Thymus (tissue), 11 donors: ENCODE results near the gene ASPRV1. TPM values are rescaled to one million over a fixed set of nuclear protein-coding genes. Genes with fewer than 3 reads are reported as not detected.
"Not testable (repeated sequence)": the region's sequence is repeated elsewhere in the genome, so short reads cannot be mapped to it uniquely, and the experiment has no call there.

Experiments
- DNase-seq, 9 donors: peaks; one replicate each; pipeline ENCODE4 v3.0.0-alpha.2; 2013; ENCODE audit warnings: low spot score in 9 of 9, low read depth in 6 of 9, missing footprints in 1 of 9
- H3K27ac ChIP-seq, 2 donors: one replicate each; pipeline ENCODE4 v1.5.1; 2013; ENCODE audit warnings: control low read depth in 1 of 2, low read depth in 1 of 2, low read length in 1 of 2, mild to moderate bottlenecking in 1 of 2, moderate library complexity in 1 of 2
- H3K27me3 ChIP-seq, 2 donors: one replicate each; pipeline ENCODE4 v1.5.1; 2013; ENCODE audit warnings: low read length in 1 of 2; ENCODE audit not compliant: control insufficient read depth in 2 of 2, insufficient read depth in 1 of 2
- H3K36me3 ChIP-seq, 2 donors: one replicate each; pipeline ENCODE4 v1.5.1; 2013; ENCODE audit warnings: low read length in 1 of 2, mild to moderate bottlenecking in 1 of 2, moderate library complexity in 1 of 2; ENCODE audit not compliant: control insufficient read depth in 2 of 2, insufficient read depth in 2 of 2
- H3K4me1 ChIP-seq, 2 donors: one replicate each; pipeline ENCODE4 v1.5.1; 2013; ENCODE audit warnings: low read length in 2 of 2; ENCODE audit not compliant: control insufficient read depth in 2 of 2, insufficient read depth in 2 of 2
- H3K4me3 ChIP-seq, 2 donors: one replicate each; pipeline ENCODE4 v1.5.1; 2013; ENCODE audit warnings: low read length in 2 of 2, control low read depth in 1 of 2, mild to moderate bottlenecking in 1 of 2
- H3K9me3 ChIP-seq, 2 donors: one replicate each; pipeline ENCODE4 v1.5.1; 2013; ENCODE audit warnings: low read length in 1 of 2, mild to moderate bottlenecking in 1 of 2; ENCODE audit not compliant: control insufficient read depth in 2 of 2, insufficient read depth in 1 of 2
- WGBS: extraction: QIAGEN DNeasy Blood & Tissue Kit; methylation state at CpG from one replicate; pipeline ENCODE4 v1.1.7; 2013; 5-methylcytosine and 5-hydroxymethylcytosine counted together
- polyA plus RNA-seq: library from polyadenylated mRNA; stranded (reverse); fragments of 200-250 nt; gene quantifications from one replicate; pipeline ENCODE4 v1.2.3, GENCODE V29; 2013
- total RNA-seq: library from RNA; stranded (reverse); fragments of 120-200 nt; gene quantifications from one replicate; pipeline ENCODE4 v1.2.4, GENCODE V29; 2013
- donor health status: healthy.

ASPRV1 gene
- total and polyA plus RNA-seq, 2 donors = 1.5 to 7.1 TPM

DNA sequence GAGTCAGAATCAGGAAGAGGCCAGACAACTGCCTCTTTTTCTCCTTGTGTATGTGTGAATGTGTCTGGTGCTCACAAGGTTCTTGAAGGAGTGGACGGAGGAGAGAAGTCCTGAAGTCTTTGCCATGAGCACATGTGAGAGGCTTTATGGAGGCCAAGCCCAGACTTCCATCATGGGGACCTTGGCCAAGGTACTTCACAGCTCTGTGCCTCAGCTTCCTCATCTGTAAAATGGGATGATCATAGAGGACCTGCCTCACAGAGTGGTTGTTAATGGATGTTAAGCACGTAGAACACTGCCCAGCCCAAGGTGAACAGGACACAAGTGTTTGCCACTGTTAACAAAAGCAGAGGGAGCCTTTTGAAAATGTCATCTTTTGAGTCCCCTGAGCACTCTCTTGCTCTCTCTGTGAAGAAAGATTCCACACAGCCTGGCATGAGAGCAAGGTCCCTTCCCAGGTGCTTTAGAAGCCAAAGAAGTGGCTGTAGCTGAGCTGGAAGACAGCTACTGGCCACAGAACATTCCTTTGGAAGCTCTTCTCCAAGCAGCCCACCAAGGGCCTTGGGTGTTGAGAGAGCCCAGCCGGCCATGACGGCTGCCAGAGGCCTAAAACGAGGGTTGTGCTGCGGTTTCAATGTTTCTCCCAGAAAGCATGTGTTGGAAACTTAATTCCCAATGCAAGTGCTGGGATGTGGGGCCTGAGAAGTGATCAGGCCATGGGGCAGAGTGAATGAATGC, 41.8 kb upstream of the ASPRV1 start:
- H3K4me1 ChIP-seq = peaks cover 22 to 38% of the 10 kb centered on the region in 2 donors
- no peak for DNase-seq
- no peaks in the 10 kb centered on the region for H3K36me3 ChIP-seq
- no peak overlapping the region for H3K4me3 ChIP-seq
- H3K9me3 ChIP-seq = no peaks in the 10 kb centered on the region
- 97% methylated on average over 6 of the region's 6 CpGs for WGBS
- H3K27me3 ChIP-seq = no peaks in the 10 kb centered on the region
- no peak overlapping the region for H3K27ac ChIP-seq

DNA sequence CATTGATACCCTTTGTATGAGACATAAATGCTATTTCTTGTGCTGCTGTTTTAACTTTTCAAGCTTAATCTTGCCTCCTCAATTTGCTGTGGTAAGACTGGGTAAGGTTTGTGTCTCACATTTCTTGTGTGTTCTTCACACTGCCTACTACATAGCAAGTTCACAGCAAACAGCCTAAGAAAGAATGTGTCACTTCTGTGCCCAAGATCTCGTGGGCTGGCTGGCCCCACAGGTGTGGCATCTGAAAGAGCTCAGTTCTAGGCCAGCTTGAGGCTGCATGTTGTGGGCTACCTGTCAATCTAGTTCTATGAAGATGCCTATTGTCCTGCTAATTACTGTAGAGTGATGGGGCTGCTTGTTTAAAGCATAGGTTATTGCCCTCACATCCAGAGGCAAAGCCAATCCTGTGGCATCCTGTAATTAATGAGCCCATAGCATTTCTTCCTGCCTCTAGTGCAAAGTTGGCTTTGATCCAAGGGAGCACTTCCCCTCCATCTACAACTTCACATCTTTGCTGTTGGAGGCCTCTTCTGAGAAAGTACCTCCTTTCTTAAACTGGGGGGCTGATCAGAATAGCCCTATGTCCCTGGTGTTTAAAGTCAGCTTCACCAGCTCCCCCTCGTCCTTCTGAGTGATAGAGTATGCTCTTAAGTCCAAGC, 40.9 kb upstream of the ASPRV1 start:
- 51% methylated on average over 2 of the region's 2 CpGs for WGBS
- Histone ChIP-seq H3K27me3 (no peaks in the 10 kb centered on the region), H3K9me3 (no peaks in the 10 kb centered on the region), H3K4me3 (no peak overlapping the region), H3K36me3 (no peaks in the 10 kb centered on the region), H3K4me1 (peaks cover 25 to 45% of the 10 kb centered on the region in 2 donors), H3K27ac (peak overlapping the region in 1 of 2 donors; percentile 73)
- peak in 2 of 9 donors; percentile 44 to 61 for DNase-seq

DNA sequence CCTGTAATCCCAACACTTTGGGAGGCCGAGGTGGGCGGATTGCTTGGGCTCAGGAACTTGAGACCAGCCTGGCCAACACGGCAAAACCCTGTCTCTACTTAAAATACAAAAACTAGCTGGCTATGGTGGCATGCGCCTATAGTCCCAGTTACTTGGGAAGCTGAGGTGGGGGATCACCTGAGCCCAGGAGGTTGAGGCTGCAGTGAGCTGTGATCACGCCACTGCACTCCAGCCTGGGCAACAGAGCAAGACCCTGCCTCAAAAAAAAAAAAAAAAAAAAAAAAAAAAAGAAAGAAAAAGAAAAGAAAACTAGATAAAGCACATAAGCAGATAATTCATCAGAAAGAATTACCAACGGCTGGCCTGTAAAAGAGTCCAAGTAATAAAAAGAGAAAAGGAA, 39.1 kb upstream of the ASPRV1 start:
- H3K4me3 ChIP-seq, DNase-seq, H3K36me3 ChIP-seq, H3K27me3 ChIP-seq, H3K9me3 ChIP-seq, H3K27ac ChIP-seq: not testable (repeated sequence)
- WGBS = 96% methylated on average over 6 of the region's 6 CpGs
- H3K4me1 ChIP-seq = peaks cover 21 to 44% of the 10 kb centered on the region in 2 donors

DNA sequence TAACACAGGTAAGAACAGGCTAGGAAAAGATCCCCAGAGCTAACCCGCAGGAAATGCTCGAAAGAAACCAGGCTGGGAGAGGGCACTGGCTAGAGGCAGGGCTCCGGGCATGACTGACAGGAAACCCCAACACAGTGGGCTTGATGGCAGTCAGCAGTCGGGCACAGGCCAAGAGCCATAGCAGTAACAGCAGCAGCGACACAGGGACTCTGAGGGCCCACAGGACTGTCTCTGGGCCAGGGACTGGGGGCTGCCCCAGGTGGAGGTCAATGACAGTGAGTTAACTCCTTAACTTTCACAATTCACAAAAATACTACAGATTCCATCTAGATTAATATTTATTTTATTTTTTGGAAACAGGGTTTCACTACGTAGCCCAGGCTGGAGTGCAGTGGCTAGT, 37.3 kb upstream of the ASPRV1 start:
- Histone ChIP-seq H3K9me3 (no peaks in the 10 kb centered on the region), H3K27ac (no peak overlapping the region), H3K4me1 (peaks cover 20 to 41% of the 10 kb centered on the region in 2 donors), H3K4me3 (no peak overlapping the region), H3K27me3 (no peaks in the 10 kb centered on the region), H3K36me3 (peaks cover 6 to 13% of the 10 kb centered on the region in 2 donors)
- 97% methylated on average over 6 of the region's 6 CpGs for WGBS
- DNase-seq = no peak

DNA sequence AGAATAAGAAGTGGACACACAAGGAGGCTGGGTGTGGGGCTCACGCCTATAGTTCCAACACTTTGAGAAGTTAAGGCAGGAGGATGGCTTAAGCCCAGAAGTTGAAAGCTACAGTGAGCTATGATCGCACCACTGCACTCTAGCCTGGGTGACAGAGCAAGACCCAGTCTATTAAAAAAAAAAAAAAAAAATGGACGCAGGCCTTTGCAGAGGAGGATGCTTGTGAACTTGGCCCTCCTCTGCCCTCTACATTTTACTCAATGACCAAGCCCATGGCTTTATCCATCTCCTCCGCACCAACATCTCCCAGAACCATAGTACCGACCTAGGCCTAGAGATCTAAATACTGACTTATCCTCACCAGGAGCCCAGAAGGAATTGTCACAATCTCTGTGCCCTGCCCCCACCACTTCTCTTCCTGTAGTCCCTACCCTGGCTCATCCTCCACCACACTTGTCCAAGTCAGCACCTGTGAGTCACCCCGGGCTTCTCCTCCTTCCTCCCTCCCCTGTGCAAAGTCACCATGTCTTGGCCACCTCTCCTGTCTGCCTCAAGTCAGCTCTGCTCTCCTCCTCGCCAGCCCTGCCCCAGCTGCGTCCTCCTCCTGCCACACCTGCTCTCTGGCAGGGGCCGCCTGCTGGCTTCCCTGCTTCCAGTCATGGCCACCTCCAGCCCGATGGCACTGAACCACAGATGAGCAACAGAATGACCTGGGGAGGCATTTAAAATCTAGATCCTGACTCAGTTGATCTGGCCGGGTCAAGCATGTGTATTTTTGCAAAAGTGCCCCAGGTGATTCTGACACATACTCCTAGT, 35.8 kb upstream of the ASPRV1 start:
- 67% methylated on average over 11 of the region's 11 CpGs for WGBS
- Histone ChIP-seq H3K27me3 (no peaks in the 10 kb centered on the region), H3K9me3 (no peaks in the 10 kb centered on the region), H3K4me3 (no peak overlapping the region), H3K27ac (peak overlapping the region in 1 of 2 donors; percentile 28), H3K36me3 (peaks cover 6 to 14% of the 10 kb centered on the region in 2 donors), H3K4me1 (peaks cover 13 to 31% of the 10 kb centered on the region in 2 donors)
- DNase-seq = peak in 3 of 9 donors; percentile 50 to 63 (median 56)

DNA sequence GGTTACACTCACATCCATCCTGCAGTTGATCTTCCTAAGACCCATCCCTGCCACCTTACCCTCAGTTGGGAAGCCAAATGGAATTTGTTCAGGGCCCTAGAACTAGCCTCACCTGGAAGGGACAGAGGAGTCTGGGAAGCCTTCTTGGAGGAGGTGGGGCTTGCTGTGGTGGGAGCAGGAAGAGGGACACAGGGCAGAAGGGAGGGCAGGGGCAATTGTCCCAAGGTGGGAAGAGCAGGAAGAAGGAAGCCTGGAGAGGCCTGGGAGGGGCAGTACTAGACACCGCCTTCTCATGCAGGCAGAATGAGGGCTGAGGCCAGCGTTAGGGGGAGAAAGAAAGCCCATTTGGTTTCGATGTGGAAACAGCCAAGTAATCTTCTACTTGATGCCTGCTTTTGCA, 34.1 kb upstream of the ASPRV1 start:
- Histone ChIP-seq H3K27ac (no peak overlapping the region), H3K9me3 (peaks cover 0 to 3% of the 10 kb centered on the region in 2 donors), H3K4me3 (no peak overlapping the region), H3K36me3 (peaks cover 6 to 14% of the 10 kb centered on the region in 2 donors), H3K27me3 (no peaks in the 10 kb centered on the region), H3K4me1 (peaks cover 11 to 25% of the 10 kb centered on the region in 2 donors)
- no peak for DNase-seq
- 97% methylated on average over 3 of the region's 3 CpGs for WGBS

DNA sequence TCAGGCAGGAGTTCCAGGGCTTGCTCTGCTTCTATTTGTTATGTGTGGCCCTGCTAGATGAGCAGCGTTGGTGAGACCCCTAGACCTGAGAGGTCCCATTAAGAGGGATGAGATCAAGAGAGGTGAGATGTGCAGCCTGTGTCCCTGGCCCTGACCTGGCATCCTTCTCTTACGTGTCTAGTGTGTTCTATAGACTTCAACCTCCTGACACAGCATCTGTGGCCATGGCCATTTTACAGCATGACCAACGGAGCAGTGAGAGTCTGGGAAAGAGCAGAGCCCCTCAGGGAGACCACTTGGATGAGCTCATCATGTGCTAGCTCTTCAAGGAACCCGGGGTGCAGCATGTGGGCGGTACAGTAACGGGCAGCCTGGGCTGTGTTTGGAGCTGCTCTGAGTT, 32.7 kb upstream of the ASPRV1 start:
- Histone ChIP-seq H3K4me1 (peaks cover 11 to 21% of the 10 kb centered on the region in 2 donors), H3K27me3 (no peaks in the 10 kb centered on the region), H3K36me3 (peaks cover 6 to 14% of the 10 kb centered on the region in 2 donors), H3K9me3 (peaks cover 0 to 4% of the 10 kb centered on the region in 2 donors), H3K27ac (no peak overlapping the region), H3K4me3 (no peak overlapping the region)
- WGBS = 98% methylated on average over 6 of the region's 6 CpGs
- DNase-seq = no peak

DNA sequence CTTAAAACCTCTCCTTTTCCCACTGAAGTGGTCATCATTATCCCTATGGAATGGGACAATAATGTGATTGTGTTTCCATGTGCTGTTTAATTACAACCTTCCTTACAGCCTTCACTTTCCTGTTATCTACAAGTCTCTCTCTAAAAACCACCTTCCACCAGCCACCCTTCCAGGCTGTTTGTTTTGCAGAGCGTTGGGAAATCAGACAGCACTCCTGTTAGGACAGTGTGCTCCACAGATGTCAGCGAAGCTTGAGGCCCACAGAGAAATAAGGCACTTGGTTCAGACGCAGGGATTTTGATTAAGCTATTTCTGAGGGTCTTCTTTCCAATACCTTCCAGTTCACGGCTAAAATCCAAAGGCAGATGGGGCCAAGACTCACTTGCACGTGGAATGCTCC, 32.3 kb upstream of the ASPRV1 start:
- H3K36me3 ChIP-seq = peaks cover 6 to 14% of the 10 kb centered on the region in 2 donors
- no peaks in the 10 kb centered on the region for H3K27me3 ChIP-seq
- 99% methylated on average over 5 of the region's 5 CpGs for WGBS
- H3K4me1 ChIP-seq = peaks cover 11 to 17% of the 10 kb centered on the region in 2 donors
- no peak overlapping the region for H3K4me3 ChIP-seq
- H3K9me3 ChIP-seq = peaks cover 0 to 4% of the 10 kb centered on the region in 2 donors
- no peak overlapping the region for H3K27ac ChIP-seq
- no peak for DNase-seq
